NCI-H1436 (cell line): ENCODE data around the gene CIAO2A.
"Not testable (repeated sequence)": the region's sequence is repeated elsewhere in the genome, so short reads cannot be mapped to it uniquely, and the experiment has no call there.

Experiments used
- DNase-seq: peaks from one replicate; lab custom pipeline; 2025; lab: John Stamatoyannopoulos, UW

CIAO2A gene

GRCh38 chr15:64112073-64112772, 18.6 kb upstream of the CIAO2A start:
- DNase-seq: no peak

GRCh38 chr15:64111679-64112050, 18.0 kb upstream of the CIAO2A start:
- no peak for DNase-seq

- no peak for DNase-seq
Measured at GRCh38 chr15:64110950-64111678, 17.5 kb upstream of the CIAO2A start.

- not testable (repeated sequence) for DNase-seq
Measured at GRCh38 chr15:64110108-64110701, 16.6 kb upstream of the CIAO2A start.

GRCh38 chr15:64107337-64107736, 13.7 kb upstream of the CIAO2A start:
- DNase-seq: no peak

GRCh38 chr15:64105113-64105704, 11.6 kb upstream of the CIAO2A start:
- DNase-seq: no peak

- no peak for DNase-seq
Measured at GRCh38 chr15:64102497-64102896, 8.9 kb upstream of the CIAO2A start.

GRCh38 chr15:64100958-64101357, 7.3 kb upstream of the CIAO2A start:
- DNase-seq: no peak

- DNase-seq: no peak
Measured at GRCh38 chr15:64099379-64099778, 5.7 kb upstream of the CIAO2A start.

GRCh38 chr15:64096668-64097384, 3.2 kb upstream of the CIAO2A start:
- no peak for DNase-seq

- DNase-seq: peak; percentile 91
Measured at GRCh38 chr15:64095795-64096667, 2.4 kb upstream of the CIAO2A start, which contains the start of gene SNX1. TSS of gene SNX1 (plus strand) at chr15:64095982. CDS start at chr15:64096014, 32 bp downstream.

- no peak for DNase-seq
Measured at GRCh38 chr15:64095431-64095794, 1.8 kb upstream of the CIAO2A start.

GRCh38 chr15:64092864-64093626, 593 bp downstream of the CIAO2A start:
- peak; percentile 28 for DNase-seq

GRCh38 chr15:64092075-64092820, 1.4 kb downstream of the CIAO2A start:
- no peak for DNase-seq

GRCh38 chr15:64090527-64090926, 3.1 kb downstream of the CIAO2A start:
- no peak for DNase-seq

- DNase-seq: no peak
Measured at GRCh38 chr15:64089543-64090280, 3.9 kb downstream of the CIAO2A start.

- no peak for DNase-seq
Measured at GRCh38 chr15:64082757-64083156, 10.9 kb downstream of the CIAO2A start.

GRCh38 chr15:64073496-64073895, 20.1 kb downstream of the CIAO2A start:
- DNase-seq: not testable (repeated sequence)

GRCh38 chr15:64072812-64073211, 20.8 kb downstream of the CIAO2A start:
- no peak for DNase-seq
